K562 (cell line): Measurements from ENCODE around the gene LBHD1. TPM values are rescaled to one million over a fixed set of nuclear protein-coding genes. Genes with fewer than 3 reads are reported as not detected.

Experiments used
- ARID3B ChIP-seq: fragments of 250-450 bp; sonication (Bioruptor Pico); IDR thresholded peaks from 2 replicates; pipeline ENCODE4 v1.4.0; 2020; ENCODE audit warnings: borderline replicate concordance
- ATF3 ChIP-seq, 2 experiments: fragments of 450-650 bp in 1 of 2; sonication (generic) in 1 of 2; formaldehyde crosslinking in 1 of 2; IDR thresholded peaks in 1 of 2; conservative IDR thresholded peaks in 1 of 2; 2 replicates each; pipeline versions ENCODE4 v1.6.1 to v1.8.1; 2016 to 2023; ENCODE audit warnings: mild to moderate bottlenecking in 2 of 2, moderate library complexity in 2 of 2, inconsistent platforms in 1 of 2, missing genetic modification reagents in 1 of 2
- CBX1 ChIP-seq: sonication (generic); IDR thresholded peaks from 2 replicates; pipeline ENCODE4 v1.6.1; 2016; ENCODE audit warnings: antibody characterized with exemption, low read depth, mild to moderate bottlenecking
- CREB3L1 ChIP-seq: fragments of 450-650 bp; IDR thresholded peaks from 2 replicates; pipeline ENCODE4 v1.6.1; 2014; ENCODE audit warnings: low read depth, mild to moderate bottlenecking, moderate library complexity, borderline replicate concordance
- DIDO1 ChIP-seq: fragments of 450-650 bp; IDR thresholded peaks from 2 replicates; pipeline ENCODE4 v1.6.1; 2016; ENCODE audit warnings: low read depth, missing biosample characterization, missing genetic modification characterization
- E2F4 ChIP-seq: sonication (generic); formaldehyde crosslinking; IDR thresholded peaks from 2 replicates; pipeline ENCODE4 v1.8.0; 2022; ENCODE audit warnings: mild to moderate bottlenecking, low read depth, missing genetic modification reagents
- HBP1 ChIP-seq: fragments of 450-650 bp; formaldehyde crosslinking; IDR thresholded peaks from 2 replicates; pipeline ENCODE4 v1.4.0; 2022; ENCODE audit warnings: missing genetic modification characterization
- HNRNPL ChIP-seq: fragments of 200-400 bp; formaldehyde crosslinking; IDR thresholded peaks from 2 replicates; pipeline ENCODE4 v1.6.1; 2017; ENCODE audit warnings: low read depth, mild to moderate bottlenecking, low read length
- HNRNPUL1 ChIP-seq: fragments of 200-400 bp; formaldehyde crosslinking; IDR thresholded peaks from 2 replicates; pipeline ENCODE4 v1.6.1; 2017; ENCODE audit warnings: low read length
- MAX ChIP-seq: sonication (generic); formaldehyde crosslinking; IDR thresholded peaks from 2 replicates; pipeline ENCODE4 v1.9.0; 2022; ENCODE audit warnings: mild to moderate bottlenecking, missing genetic modification reagents
- POLR2A ChIP-seq: fragments of 450-650 bp; conservative IDR thresholded peaks from 2 replicates; pipeline ENCODE4 v1.6.1; 2016
- POLR2G ChIP-seq: fragments of 200-400 bp; formaldehyde crosslinking; IDR thresholded peaks from 2 replicates; pipeline ENCODE4 v1.6.1; 2017; ENCODE audit warnings: low read depth, mild to moderate bottlenecking, antibody characterized with exemption, low read length, moderate library complexity
- RBM22 ChIP-seq: fragments of 200-400 bp; formaldehyde crosslinking; IDR thresholded peaks from 2 replicates; pipeline ENCODE4 v1.6.1; 2018; ENCODE audit warnings: low read length, low read depth; ENCODE audit not compliant: poor library complexity, severe bottlenecking
- STAT6 ChIP-seq: sonication (generic); formaldehyde crosslinking; IDR thresholded peaks from 2 replicates; pipeline ENCODE4 v1.8.1; 2023; ENCODE audit warnings: mild to moderate bottlenecking, missing genetic modification reagents
- SUPT5H ChIP-seq: fragments of 450-650 bp; IDR thresholded peaks from 2 replicates; pipeline ENCODE4 v1.6.1; 2016
- ZNF217 ChIP-seq: sonication (generic); formaldehyde crosslinking; IDR thresholded peaks from 2 replicates; pipeline ENCODE4 v1.8.0; 2022; ENCODE audit warnings: mild to moderate bottlenecking, missing genetic modification reagents
- polyA plus RNA-seq, 8 experiments: library from polyadenylated mRNA; depleted of rRNA in 4 of 8; stranded (reverse) in 5 of 8; unstranded in 3 of 8; fragments of >200 nt; fragmentation: Nextera tagmentation in 2 of 8; fragmentation: Illumina TruSeq in 1 of 8; extraction: Ambion mirVana in 2 of 8; extraction: Trizol in 1 of 8; gene quantifications; 2 replicates each; pipeline versions ENCODE4 v1.2.1 to v1.2.3, GENCODE V29; 2011 to 2014; ENCODE audit warnings: inconsistent platforms in 1 of 8, missing spikeins in 1 of 8
- total RNA-seq, 7 experiments: library from RNA; depleted of rRNA in 6 of 7; stranded (reverse); fragments of >200 nt in 6 of 7; fragmentation: Illumina TruSeq in 2 of 7; extraction: Trizol in 2 of 7; gene quantifications; 2 replicates each; pipeline versions ENCODE4 v1.2.1 to v1.2.3, GENCODE V29; 2011 to 2021; ENCODE audit warnings: low replicate concordance in 1 of 7

The LBHD1 gene
- total and polyA plus RNA-seq, 9 of the 15 experiments (the other 6 are each of a cell fraction or from before 2014, with no cell fraction given) = 2.6 to 28.0 (median 12.5) TPM

- TF ChIP-seq POLR2G = peak; percentile 45
- peak; percentile 30 for TF ChIP-seq RBM22
- TF ChIP-seq POLR2A = peak; percentile 30
- 0 out of 2 replicates have a peak, but pooled peaks have one; percentile 28 for TF ChIP-seq E2F4 (CRISPR knock-in tag)
- TF ChIP-seq MAX (CRISPR knock-in tag) = 0 out of 2 replicates have a peak, but pooled peaks have one; percentile 15
- no peak for TF ChIP-seq HBP1 (CRISPR knock-in tag)
- TF ChIP-seq CREB3L1 = no peak
- no peak for TF ChIP-seq ARID3B (CRISPR knock-in tag)
- TF ChIP-seq CBX1 = 0 out of 2 replicates have a peak, but pooled peaks have one; percentile 36
- 0 out of 2 replicates have a peak, but pooled peaks have one; percentile 15 for TF ChIP-seq SUPT5H
- 0 out of 2 replicates have a peak, but pooled peaks have one; percentile 62 for TF ChIP-seq HNRNPL
- TF ChIP-seq HNRNPUL1 = peak; percentile 80
- no peak for TF ChIP-seq DIDO1 (tag)
- no peak for TF ChIP-seq ATF3 (IDR thresholded peaks at IDR 0.05)
- TF ChIP-seq ATF3 (CRISPR knock-in tag; conservative IDR thresholded peaks at IDR 0.05) = peak; percentile 18; the same call in 1 of the 2 replicates
- TF ChIP-seq STAT6 (CRISPR knock-in tag) = no peak
- no peak for TF ChIP-seq ZNF217 (CRISPR knock-in tag)
Observed at GRCh38 chr11:62666259-62666926, 5.7 kb downstream of the LBHD1 start (continued).
